ENCODE data around the gene CRYBG3. TPM values are rescaled to one million over a fixed set of nuclear protein-coding genes. Genes with fewer than 3 reads are reported as not detected.

The CRYBG3 gene
- total RNA-seq, 2 donors from 2014 or later: 13.4 to 29.2 TPM

- H3K27me3 ChIP-seq (replicated peaks; ENCODE audit: insufficient read depth): no peaks in the 10 kb centered on the region
- H3K27ac ChIP-seq: no peak overlapping the region
- H3K4me1 ChIP-seq (ENCODE audit: control insufficient read depth in 1 of 2, low read depth in 2 of 2): no peaks in the 10 kb centered on the region
- DNase-seq (ENCODE audit: low spot score): no peak
- no peak overlapping the region for H3K4me3 ChIP-seq
- ATAC-seq (ENCODE audit: insufficient number of reproducible peaks, low FRiP score, low read depth): no peak
- TF ChIP-seq CTCF (IDR thresholded peaks at IDR 0.05): no peak
- H3K36me3 ChIP-seq: no peaks in the 10 kb centered on the region
- H3K9me3 ChIP-seq: no peaks in the 10 kb centered on the region
Measured at GRCh38 chr3:97804471-97804870, 17.3 kb upstream of the CRYBG3 start.

GRCh38 chr3:97810779-97811390 is 10.9 kb upstream of the CRYBG3 start:
- Histone ChIP-seq H3K36me3 (no peaks in the 10 kb centered on the region), H3K4me1 (ENCODE audit: control insufficient read depth in 1 of 2, low read depth in 2 of 2) (no peaks in the 10 kb centered on the region), H3K27me3 (replicated peaks; ENCODE audit: insufficient read depth) (no peaks in the 10 kb centered on the region), H3K9me3 (no peaks in the 10 kb centered on the region), H3K4me3 (no peak overlapping the region), H3K27ac (no peak overlapping the region)
- no peak for DNase-seq (ENCODE audit: low spot score)
- no peak for TF ChIP-seq CTCF (IDR thresholded peaks at IDR 0.05)
- no peak for ATAC-seq (ENCODE audit: insufficient number of reproducible peaks, low FRiP score, low read depth)

GRCh38 chr3:97815149-97815917 is 6.5 kb upstream of the CRYBG3 start:
- H3K36me3 ChIP-seq: no peaks in the 10 kb centered on the region
- no peak for TF ChIP-seq CTCF (IDR thresholded peaks at IDR 0.05)
- ATAC-seq (ENCODE audit: insufficient number of reproducible peaks, low FRiP score, low read depth) (no peak), DNase-seq (ENCODE audit: low spot score) (no peak)
- H3K9me3 ChIP-seq: no peaks in the 10 kb centered on the region
- no peaks in the 10 kb centered on the region for H3K27me3 ChIP-seq (replicated peaks; ENCODE audit: insufficient read depth)
- H3K27ac ChIP-seq: no peak overlapping the region
- no peaks in the 10 kb centered on the region for H3K4me1 ChIP-seq (ENCODE audit: control insufficient read depth in 1 of 2, low read depth in 2 of 2)
- no peak overlapping the region for H3K4me3 ChIP-seq

GRCh38 chr3:97816811-97817210 is 5.0 kb upstream of the CRYBG3 start:
- no peak overlapping the region for H3K27ac ChIP-seq
- no peak overlapping the region for H3K4me3 ChIP-seq
- no peak for ATAC-seq (ENCODE audit: insufficient number of reproducible peaks, low FRiP score, low read depth)
- TF ChIP-seq CTCF (IDR thresholded peaks at IDR 0.05): no peak
- no peaks in the 10 kb centered on the region for H3K27me3 ChIP-seq (replicated peaks; ENCODE audit: insufficient read depth)
- no peaks in the 10 kb centered on the region for H3K36me3 ChIP-seq
- peaks cover 0 to 3% of the 10 kb centered on the region in 2 donors for H3K4me1 ChIP-seq (ENCODE audit: control insufficient read depth in 1 of 2, low read depth in 2 of 2)
- DNase-seq (ENCODE audit: low spot score): no peak
- H3K9me3 ChIP-seq: no peaks in the 10 kb centered on the region

GRCh38 chr3:97817965-97818364 is 3.8 kb upstream of the CRYBG3 start:
- TF ChIP-seq CTCF (IDR thresholded peaks at IDR 0.05): no peak
- Histone ChIP-seq H3K27me3 (replicated peaks; ENCODE audit: insufficient read depth) (no peaks in the 10 kb centered on the region), H3K4me3 (no peak overlapping the region), H3K9me3 (no peaks in the 10 kb centered on the region), H3K36me3 (no peaks in the 10 kb centered on the region), H3K27ac (no peak overlapping the region), H3K4me1 (ENCODE audit: control insufficient read depth in 1 of 2, low read depth in 2 of 2) (peaks cover under 1 to 3% of the 10 kb centered on the region in 2 donors)
- ATAC-seq (ENCODE audit: insufficient number of reproducible peaks, low FRiP score, low read depth) (no peak), DNase-seq (ENCODE audit: low spot score) (no peak)

All from thoracic aorta (tissue), 2 donors.